Measurements from ENCODE around the gene MS4A7.

DNA sequence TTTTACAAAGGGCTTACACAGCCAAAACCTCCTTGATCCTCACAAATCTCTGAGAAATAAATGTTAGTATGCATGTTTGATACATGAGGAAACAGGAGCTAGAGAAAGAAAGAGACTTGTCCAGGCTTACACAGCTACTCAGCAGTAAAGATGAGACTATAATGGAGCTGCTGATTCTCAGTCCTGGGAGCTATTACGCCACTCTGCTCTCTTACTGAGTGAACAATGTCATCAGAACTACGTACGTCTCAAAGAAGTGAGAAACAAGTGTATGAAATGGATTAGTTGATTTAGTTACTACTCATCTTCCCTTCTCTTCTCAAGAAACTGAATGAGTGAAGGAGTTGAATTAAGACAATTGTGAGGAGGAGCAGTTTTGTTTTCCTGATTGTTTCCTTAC is 39.0 kb upstream of the MS4A7 start:
- TF ChIP-seq, protein P1, sequence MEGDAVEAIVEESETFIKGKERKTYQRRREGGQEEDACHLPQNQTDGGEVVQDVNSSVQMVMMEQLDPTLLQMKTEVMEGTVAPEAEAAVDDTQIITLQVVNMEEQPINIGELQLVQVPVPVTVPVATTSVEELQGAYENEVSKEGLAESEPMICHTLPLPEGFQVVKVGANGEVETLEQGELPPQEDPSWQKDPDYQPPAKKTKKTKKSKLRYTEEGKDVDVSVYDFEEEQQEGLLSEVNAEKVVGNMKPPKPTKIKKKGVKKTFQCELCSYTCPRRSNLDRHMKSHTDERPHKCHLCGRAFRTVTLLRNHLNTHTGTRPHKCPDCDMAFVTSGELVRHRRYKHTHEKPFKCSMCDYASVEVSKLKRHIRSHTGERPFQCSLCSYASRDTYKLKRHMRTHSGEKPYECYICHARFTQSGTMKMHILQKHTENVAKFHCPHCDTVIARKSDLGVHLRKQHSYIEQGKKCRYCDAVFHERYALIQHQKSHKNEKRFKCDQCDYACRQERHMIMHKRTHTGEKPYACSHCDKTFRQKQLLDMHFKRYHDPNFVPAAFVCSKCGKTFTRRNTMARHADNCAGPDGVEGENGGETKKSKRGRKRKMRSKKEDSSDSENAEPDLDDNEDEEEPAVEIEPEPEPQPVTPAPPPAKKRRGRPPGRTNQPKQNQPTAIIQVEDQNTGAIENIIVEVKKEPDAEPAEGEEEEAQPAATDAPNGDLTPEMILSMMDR (conservative IDR thresholded peaks at IDR 0.05 in 1 of 2, IDR thresholded peaks at IDR 0.05 in 1 of 2; ENCODE audit: low read depth in 1 of 2, low read length in 2 of 2) = no peak
- TF ChIP-seq EZH2 (IDR thresholded peaks at IDR 0.05; ENCODE audit: low read length, missing control alignments) = no peak
